IPS DF 6.9 (cell line): ENCODE data around the gene AOC2.
A peak's percentile ranks its signal among the peaks of the same experiment; 100 is the strongest.

Source experiments
- DNase-seq: peaks from one replicate; pipeline ENCODE4 v3.0.0-alpha.2; 2013; ENCODE audit warnings: low read depth, low spot score
- H3K27ac ChIP-seq: one replicate; pipeline ENCODE4 v1.5.1; 2013; ENCODE audit warnings: low read length, control low read depth
- H3K27me3 ChIP-seq: 2 replicates; pipeline ENCODE4 v1.6.1; 2013; ENCODE audit warnings: mild to moderate bottlenecking, low read length; ENCODE audit not compliant: control insufficient read depth, insufficient read depth
- H3K36me3 ChIP-seq: 2 replicates; pipeline ENCODE4 v1.6.1; 2013; ENCODE audit warnings: low read length; ENCODE audit not compliant: control insufficient read depth, insufficient read depth
- H3K4me1 ChIP-seq: 2 replicates; pipeline ENCODE4 v1.6.1; 2013; ENCODE audit warnings: low read length; ENCODE audit not compliant: control insufficient read depth, insufficient read depth
- H3K4me3 ChIP-seq: 2 replicates; pipeline ENCODE4 v1.5.1; 2013; ENCODE audit warnings: mild to moderate bottlenecking, low read length
- H3K9me3 ChIP-seq: 2 replicates; pipeline ENCODE4 v1.6.1; 2013; ENCODE audit warnings: low read length, inconsistent platforms; ENCODE audit not compliant: control insufficient read depth, insufficient read depth
- WGBS: extraction: QIAGEN DNeasy Blood & Tissue Kit; methylation state at CpG from one replicate; pipeline ENCODE4 v1.1.7; 2013; ENCODE audit warnings: mixed read lengths, missing lambda C conversion rate; ENCODE audit not compliant: insufficient read length, insufficient coverage; 5-methylcytosine and 5-hydroxymethylcytosine counted together

Gene AOC2

GRCh38 chr17:42806249-42806648, 38.1 kb upstream of the AOC2 start:
- Histone ChIP-seq H3K27ac (no peak overlapping the region), H3K36me3 (no peaks in the 10 kb centered on the region), H3K4me3 (no peak overlapping the region), H3K4me1 (no peaks in the 10 kb centered on the region), H3K9me3 (no peaks in the 10 kb centered on the region; the same call in 1 of the 2 replicates), H3K27me3 (no peaks in the 10 kb centered on the region)
- DNase-seq, result no peak
- no CpG with 5 or more reads among the region's 1 CpG for WGBS

- no peaks in the 10 kb centered on the region for H3K27me3 ChIP-seq
- no peaks in the 10 kb centered on the region for H3K4me1 ChIP-seq
- H3K27ac ChIP-seq, result no peak overlapping the region
- no peaks in the 10 kb centered on the region; the same call in 1 of the 2 replicates for H3K9me3 ChIP-seq
- DNase-seq, result no peak
- no CpG with 5 or more reads among the region's 3 CpGs for WGBS
- peaks cover 3% of the 10 kb centered on the region; the same call in 1 of the 2 replicates for H3K36me3 ChIP-seq
- no peak overlapping the region for H3K4me3 ChIP-seq
Observed at GRCh38 chr17:42809250-42809649, 35.1 kb upstream of the AOC2 start.

GRCh38 chr17:42814633-42815399, 29.6 kb upstream of the AOC2 start:
- Histone ChIP-seq H3K27ac (no peak overlapping the region), H3K36me3 (peaks cover 18% of the 10 kb centered on the region), H3K4me1 (no peaks in the 10 kb centered on the region), H3K4me3 (no peak overlapping the region), H3K27me3 (no peaks in the 10 kb centered on the region), H3K9me3 (no peaks in the 10 kb centered on the region)
- no CpG with 5 or more reads among the region's 8 CpGs for WGBS
- DNase-seq, result no peak

- DNase-seq, result no peak
- Histone ChIP-seq H3K4me3 (no peak overlapping the region), H3K4me1 (no peaks in the 10 kb centered on the region), H3K36me3 (peaks cover 16% of the 10 kb centered on the region), H3K9me3 (no peaks in the 10 kb centered on the region), H3K27ac (no peak overlapping the region), H3K27me3 (no peaks in the 10 kb centered on the region)
- WGBS, result no CpG with 5 or more reads among the region's 1 CpG
Observed at GRCh38 chr17:42817866-42818265, 26.5 kb upstream of the AOC2 start.

GRCh38 chr17:42818379-42818778, 26.0 kb upstream of the AOC2 start:
- Histone ChIP-seq H3K36me3 (peaks cover 16% of the 10 kb centered on the region), H3K27ac (no peak overlapping the region), H3K9me3 (no peaks in the 10 kb centered on the region), H3K4me3 (no peak overlapping the region), H3K4me1 (no peaks in the 10 kb centered on the region), H3K27me3 (no peaks in the 10 kb centered on the region)
- DNase-seq, result no peak
- WGBS, result no CpG with 5 or more reads among the region's 5 CpGs

GRCh38 chr17:42819939-42820535, 24.3 kb upstream of the AOC2 start:
- H3K36me3 ChIP-seq, result peaks cover 16% of the 10 kb centered on the region
- no peaks in the 10 kb centered on the region for H3K9me3 ChIP-seq
- no peak overlapping the region for H3K27ac ChIP-seq
- no peaks in the 10 kb centered on the region for H3K27me3 ChIP-seq
- no CpG with 5 or more reads among the region's 2 CpGs for WGBS
- no peaks in the 10 kb centered on the region for H3K4me1 ChIP-seq
- H3K4me3 ChIP-seq, result no peak overlapping the region
- peak; percentile 45 for DNase-seq

- no CpG with 5 or more reads among the region's 7 CpGs for WGBS
- H3K36me3 ChIP-seq, result peaks cover 11% of the 10 kb centered on the region
- DNase-seq, result no peak
- no peaks in the 10 kb centered on the region for H3K9me3 ChIP-seq
- no peaks in the 10 kb centered on the region for H3K27me3 ChIP-seq
- H3K27ac ChIP-seq, result no peak overlapping the region
- no peaks in the 10 kb centered on the region for H3K4me1 ChIP-seq
- H3K4me3 ChIP-seq, result no peak overlapping the region
Observed at GRCh38 chr17:42821176-42821575, 23.2 kb upstream of the AOC2 start.

GRCh38 chr17:42827472-42827871, 16.9 kb upstream of the AOC2 start:
- Histone ChIP-seq H3K27ac (no peak overlapping the region), H3K27me3 (no peaks in the 10 kb centered on the region; the same call in 1 of the 2 replicates), H3K4me1 (no peaks in the 10 kb centered on the region), H3K9me3 (no peaks in the 10 kb centered on the region), H3K4me3 (no peak overlapping the region), H3K36me3 (no peaks in the 10 kb centered on the region)
- WGBS, result no CpG with 5 or more reads among the region's 1 CpG
- no peak for DNase-seq

- no peaks in the 10 kb centered on the region; the same call in 1 of the 2 replicates for H3K27me3 ChIP-seq
- no peak overlapping the region for H3K27ac ChIP-seq
- H3K36me3 ChIP-seq, result peaks cover 2% of the 10 kb centered on the region; the same call in 1 of the 2 replicates
- H3K4me3 ChIP-seq, result no peak overlapping the region
- no peak for DNase-seq
- H3K4me1 ChIP-seq, result no peaks in the 10 kb centered on the region
- no peaks in the 10 kb centered on the region for H3K9me3 ChIP-seq
Observed at GRCh38 chr17:42830971-42831370, 13.4 kb upstream of the AOC2 start.

GRCh38 chr17:42832213-42832933, 12.0 kb upstream of the AOC2 start:
- Histone ChIP-seq H3K4me1 (no peaks in the 10 kb centered on the region), H3K4me3 (peak overlapping the region; percentile 86; the same call in 1 of the 2 replicates), H3K27me3 (no peaks in the 10 kb centered on the region; the same call in 1 of the 2 replicates), H3K27ac (no peak overlapping the region), H3K9me3 (no peaks in the 10 kb centered on the region), H3K36me3 (peaks cover 2% of the 10 kb centered on the region; the same call in 1 of the 2 replicates)
- WGBS, result no CpG with 5 or more reads among the region's 9 CpGs
- DNase-seq, result no peak
